OCI-LY1 (cell line): ENCODE data around the gene TUBA1A.

Experiments used
- H2AFZ ChIP-seq: fragments of 200-600 bp; sonication (generic), shearing (Covaris generic); 2 replicates; pipeline ENCODE4 v1.6.0; 2014; ENCODE audit warnings: antibody characterized with exemption, mild to moderate bottlenecking, low read length
- H3F3A ChIP-seq: fragments of 200-600 bp; sonication (generic), shearing (Covaris generic); 2 replicates; pipeline ENCODE4 v1.6.0; 2014; ENCODE audit warnings: mild to moderate bottlenecking, antibody characterized with exemption, low read length, moderate library complexity; ENCODE audit not compliant: insufficient read depth
- H3K27ac ChIP-seq: fragments of 200-600 bp; sonication (generic); 2 replicates; pipeline ENCODE4 v1.5.1; 2014; ENCODE audit warnings: low read length, mixed run types, mild to moderate bottlenecking, low read depth; ENCODE audit not compliant: poor library complexity, severe bottlenecking
- H3K27me3 ChIP-seq: fragments of 200-600 bp; sonication (generic); 2 replicates; pipeline ENCODE4 v1.6.0; 2014; ENCODE audit warnings: antibody characterized with exemption, mild to moderate bottlenecking, low read length, moderate library complexity; ENCODE audit not compliant: insufficient read depth
- H3K36me3 ChIP-seq: fragments of 200-600 bp; sonication (generic); 2 replicates; pipeline ENCODE4 v1.6.1; 2014; ENCODE audit warnings: mild to moderate bottlenecking, antibody characterized with exemption, low read length, moderate library complexity, mixed read lengths; ENCODE audit not compliant: insufficient read depth
- H3K4me1 ChIP-seq: fragments of 200-600 bp; sonication (generic); 2 replicates; pipeline ENCODE4 v1.5.1; 2014; ENCODE audit warnings: mild to moderate bottlenecking, low read length, moderate library complexity; ENCODE audit not compliant: insufficient read depth, severe bottlenecking
- H3K4me2 ChIP-seq: fragments of 200-600 bp; sonication (generic), shearing (Covaris generic); 2 replicates; pipeline ENCODE4 v1.6.1; 2014; ENCODE audit warnings: low read length
- H3K4me3 ChIP-seq: fragments of 200-600 bp; sonication (generic); 2 replicates; pipeline ENCODE4 v1.5.1; 2014; ENCODE audit warnings: low read length, low read depth, mild to moderate bottlenecking, mixed read lengths; ENCODE audit not compliant: poor library complexity, severe bottlenecking
- H3K79me2 ChIP-seq: fragments of 200-600 bp; shearing (Covaris generic); 2 replicates; pipeline ENCODE4 v1.6.1; 2016; ENCODE audit warnings: mixed run types, low read length, mixed read lengths; ENCODE audit not compliant: insufficient read depth
- H3K9ac ChIP-seq: fragments of 200-600 bp; sonication (generic), shearing (Covaris generic); 2 replicates; pipeline ENCODE4 v1.6.1; 2014; ENCODE audit warnings: mild to moderate bottlenecking, low read length, mixed read lengths
- H3K9me2 ChIP-seq: fragments of 200-600 bp; sonication (generic), shearing (Covaris generic); 2 replicates; pipeline ENCODE4 v1.6.1; 2014; ENCODE audit warnings: low read depth, mild to moderate bottlenecking, low read length, mixed read lengths
- H3K9me3 ChIP-seq: fragments of 200-600 bp; shearing (Covaris generic); 2 replicates; pipeline ENCODE4 v1.6.1; 2014; ENCODE audit warnings: low read length, mixed read lengths
- H4K20me1 ChIP-seq: fragments of 200-600 bp; sonication (generic), shearing (Covaris generic); 2 replicates; pipeline ENCODE4 v1.6.0; 2016; ENCODE audit warnings: mild to moderate bottlenecking, low read length; ENCODE audit not compliant: insufficient read depth
- CTCF ChIP-seq: fragments of 200-600 bp; sonication (generic), shearing (Covaris generic); IDR thresholded peaks from 2 replicates; pipeline ENCODE4 v1.5.1; 2017; ENCODE audit warnings: mild to moderate bottlenecking, antibody characterized with exemption, low read length, moderate library complexity, mixed read lengths
- EZH2 ChIP-seq: fragments of 200-600 bp; sonication (generic), shearing (Covaris generic); IDR thresholded peaks from 2 replicates; pipeline ENCODE4 v1.8.0; 2017; ENCODE audit warnings: borderline replicate concordance, mixed run types, mild to moderate bottlenecking, antibody characterized with exemption, low read length, moderate library complexity, mixed read lengths

TUBA1A gene

GRCh38 chr12:49201595-49202295, 12.9 kb upstream of the TUBA1A start:
- 0 out of 2 replicates have a peak, but pooled peaks cover 4% of the 10 kb centered on the region for H3F3A ChIP-seq
- peak overlapping the region; percentile 28; the same call in 1 of the 2 replicates for H3K9ac ChIP-seq
- H3K27me3 ChIP-seq: no peaks in the 10 kb centered on the region
- no peaks in the 10 kb centered on the region for H3K36me3 ChIP-seq
- H4K20me1 ChIP-seq: no peaks in the 10 kb centered on the region
- H2AFZ ChIP-seq: peak overlapping the region; percentile 72
- no peaks in the 10 kb centered on the region for H3K79me2 ChIP-seq
- TF ChIP-seq EZH2 (no peak), CTCF (no peak)
- H3K27ac ChIP-seq: peak overlapping the region; percentile 86
- no peaks in the 10 kb centered on the region for H3K9me2 ChIP-seq
- H3K4me2 ChIP-seq: peak overlapping the region; percentile 44
- peak overlapping the region; percentile 20 for H3K4me3 ChIP-seq
- H3K9me3 ChIP-seq: no peaks in the 10 kb centered on the region
- H3K4me1 ChIP-seq: peaks cover 46% of the 10 kb centered on the region

- Histone ChIP-seq H3K4me2 (peak overlapping the region; percentile 44), H3K9me3 (no peaks in the 10 kb centered on the region), H3K4me3 (peak overlapping the region; percentile 20), H4K20me1 (no peaks in the 10 kb centered on the region), H3K27me3 (no peaks in the 10 kb centered on the region), H2AFZ (peak overlapping the region; percentile 72; the same call in 1 of the 2 replicates), H3K9me2 (no peaks in the 10 kb centered on the region), H3K9ac (peak overlapping the region; percentile 28; the same call in 1 of the 2 replicates), H3F3A (0 out of 2 replicates have a peak, but pooled peaks cover 4% of the 10 kb centered on the region), H3K36me3 (no peaks in the 10 kb centered on the region), H3K79me2 (no peaks in the 10 kb centered on the region), H3K4me1 (peaks cover 53% of the 10 kb centered on the region), H3K27ac (peak overlapping the region; percentile 86)
- TF ChIP-seq EZH2: no peak
- no peak for TF ChIP-seq CTCF
Observed at GRCh38 chr12:49200919-49201594, 12.2 kb upstream of the TUBA1A start.

GRCh38 chr12:49198431-49199155, 9.7 kb upstream of the TUBA1A start:
- Histone ChIP-seq H3K4me1 (peaks cover 60% of the 10 kb centered on the region), H4K20me1 (no peaks in the 10 kb centered on the region), H3F3A (no peaks in the 10 kb centered on the region)

More at GRCh38 chr12:49198431-49199155, 9.7 kb upstream of the TUBA1A start:
- Histone ChIP-seq H3K9ac (no peak overlapping the region), H3K27me3 (no peaks in the 10 kb centered on the region), H3K9me3 (no peaks in the 10 kb centered on the region), H3K27ac (no peak overlapping the region), H3K4me2 (no peak overlapping the region), H3K9me2 (no peaks in the 10 kb centered on the region), H3K4me3 (no peak overlapping the region), H3K79me2 (no peaks in the 10 kb centered on the region), H3K36me3 (no peaks in the 10 kb centered on the region), H2AFZ (no peak overlapping the region)
- no peak for TF ChIP-seq CTCF
- no peak for TF ChIP-seq EZH2
